ENCODE results near the gene ZMYND10. TPM values are rescaled to one million over a fixed set of nuclear protein-coding genes. Genes with fewer than 3 reads are reported as not detected.

ZMYND10 gene
- total RNA-seq, 1 experiment from 2014 or later: 0.29 TPM

DNA sequence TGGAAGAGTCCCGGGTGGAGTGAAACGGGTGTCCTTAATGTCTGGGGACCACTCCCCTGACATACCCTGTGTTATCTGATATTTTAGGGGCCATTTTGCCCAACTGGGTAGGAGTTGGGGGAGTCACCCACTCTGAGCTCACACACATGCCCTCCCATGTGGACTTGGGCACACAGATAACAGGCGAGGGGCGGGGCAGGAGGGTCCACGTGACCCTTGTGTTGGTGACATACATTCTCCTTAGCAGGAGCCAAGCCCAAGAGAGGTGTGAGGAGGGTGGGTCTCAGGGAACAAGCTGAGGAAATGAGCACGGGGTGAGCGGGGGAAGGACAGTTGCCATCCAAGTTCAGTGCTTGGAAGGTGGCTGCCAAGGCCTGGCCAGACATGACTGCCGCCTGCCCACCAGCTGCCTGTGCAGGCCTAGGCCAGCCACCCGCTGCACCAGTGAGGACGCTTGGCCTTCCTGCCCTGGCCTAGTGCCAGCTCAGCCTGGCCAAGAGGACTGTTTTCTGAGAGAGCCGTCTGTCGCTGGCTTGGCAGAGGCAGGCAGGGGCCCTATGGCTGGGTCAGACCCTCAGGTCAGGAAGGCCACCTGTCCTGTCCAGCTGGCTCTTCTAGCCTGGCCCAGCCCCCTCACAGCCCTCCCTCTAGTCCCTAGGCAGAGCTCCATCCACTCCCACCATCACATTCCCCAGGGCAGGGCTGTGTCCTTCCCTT, 45.1 kb upstream of the ZMYND10 start:
- intact Hi-C loops (cut with micrococcal nuclease; ENCODE audit: unreplicated experiment): no loop called here
- no peaks in the 10 kb centered on the region for H3K27me3 ChIP-seq (replicated peaks; ENCODE audit: control insufficient read depth, insufficient read depth, low read length)
- H3K4me3 ChIP-seq (ENCODE audit: low read depth, low read length): no peak overlapping the region
- no peak for DNase-seq
- no peak overlapping the region for H3K27ac Mint-ChIP-seq (ENCODE audit: unreplicated experiment)
- H3K9me3 Mint-ChIP-seq (ENCODE audit: unreplicated experiment): no peaks in the 10 kb centered on the region
- TF ChIP-seq, protein P1, sequence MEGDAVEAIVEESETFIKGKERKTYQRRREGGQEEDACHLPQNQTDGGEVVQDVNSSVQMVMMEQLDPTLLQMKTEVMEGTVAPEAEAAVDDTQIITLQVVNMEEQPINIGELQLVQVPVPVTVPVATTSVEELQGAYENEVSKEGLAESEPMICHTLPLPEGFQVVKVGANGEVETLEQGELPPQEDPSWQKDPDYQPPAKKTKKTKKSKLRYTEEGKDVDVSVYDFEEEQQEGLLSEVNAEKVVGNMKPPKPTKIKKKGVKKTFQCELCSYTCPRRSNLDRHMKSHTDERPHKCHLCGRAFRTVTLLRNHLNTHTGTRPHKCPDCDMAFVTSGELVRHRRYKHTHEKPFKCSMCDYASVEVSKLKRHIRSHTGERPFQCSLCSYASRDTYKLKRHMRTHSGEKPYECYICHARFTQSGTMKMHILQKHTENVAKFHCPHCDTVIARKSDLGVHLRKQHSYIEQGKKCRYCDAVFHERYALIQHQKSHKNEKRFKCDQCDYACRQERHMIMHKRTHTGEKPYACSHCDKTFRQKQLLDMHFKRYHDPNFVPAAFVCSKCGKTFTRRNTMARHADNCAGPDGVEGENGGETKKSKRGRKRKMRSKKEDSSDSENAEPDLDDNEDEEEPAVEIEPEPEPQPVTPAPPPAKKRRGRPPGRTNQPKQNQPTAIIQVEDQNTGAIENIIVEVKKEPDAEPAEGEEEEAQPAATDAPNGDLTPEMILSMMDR (IDR thresholded peaks at IDR 0.05; ENCODE audit: insufficient read depth in 1 of 2, low read depth in 1 of 2, low read length in 1 of 2, severe bottlenecking in 1 of 2, unreplicated experiment in 1 of 2): no peak
- no peaks in the 10 kb centered on the region for H3K36me3 ChIP-seq (ENCODE audit: control insufficient read depth, insufficient read depth, low read length)
- no peaks in the 10 kb centered on the region for H3K4me1 ChIP-seq
- H3K36me3 Mint-ChIP-seq (ENCODE audit: insufficient read depth, unreplicated experiment): no peaks in the 10 kb centered on the region
- CTCF ChIA-PET: interaction anchor here (0.6 kb wide), 2 partner anchors 16 to 52 kb away, joined by 3 to 4 read pairs; no protein-coding TSS in a partner anchor
- no peak overlapping the region for H3K4me3 Mint-ChIP-seq (ENCODE audit: unreplicated experiment)
- BruUV-seq (replicated peaks): no TSS peak
- no peaks in the 10 kb centered on the region for H3K27me3 Mint-ChIP-seq (ENCODE audit: insufficient read depth, unreplicated experiment)
- H3K4me1 Mint-ChIP-seq (ENCODE audit: low read depth, unreplicated experiment): no peaks in the 10 kb centered on the region
- POLR2A ChIA-PET: no interaction called here
- no peaks in the 10 kb centered on the region for H3K9me3 ChIP-seq

DNA sequence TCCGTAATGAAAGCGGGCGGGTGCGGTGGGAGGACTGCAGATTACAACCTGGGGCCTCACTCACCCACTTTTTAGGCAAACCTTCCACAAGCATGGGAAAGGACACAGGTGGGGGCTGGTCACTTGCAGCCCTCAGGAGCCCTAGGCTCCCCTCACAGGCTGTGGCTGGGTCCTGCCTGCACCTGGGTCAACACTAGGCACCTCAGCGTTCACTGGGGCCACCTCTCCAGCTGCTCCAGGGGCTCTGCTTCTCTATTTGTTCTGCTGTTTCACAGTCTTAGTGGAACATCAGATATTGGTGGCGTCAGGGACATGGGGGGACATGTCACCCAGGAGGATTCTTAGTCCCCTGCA, 43.9 kb upstream of the ZMYND10 start:
- H3K4me3 Mint-ChIP-seq (ENCODE audit: unreplicated experiment): no peak overlapping the region
- H3K4me1 Mint-ChIP-seq (ENCODE audit: low read depth, unreplicated experiment): no peaks in the 10 kb centered on the region
- H3K27me3 ChIP-seq (replicated peaks; ENCODE audit: control insufficient read depth, insufficient read depth, low read length): no peaks in the 10 kb centered on the region
- ChIA-PET POLR2A (interaction anchor here (0.6 kb wide), 1 partner anchor 1606 kb away, joined by 5 read pairs; the partner anchor contains the start of gene RPL29), CTCF (interaction anchor here (0.6 kb wide), 1 partner anchor 115 kb away, joined by 8 read pairs; no protein-coding TSS in a partner anchor)
- no peaks in the 10 kb centered on the region for H3K36me3 ChIP-seq (ENCODE audit: control insufficient read depth, insufficient read depth, low read length)
- DNase-seq: no peak
- H3K27me3 Mint-ChIP-seq (ENCODE audit: insufficient read depth, unreplicated experiment): no peaks in the 10 kb centered on the region
- BruUV-seq (replicated peaks): no TSS peak
- no peaks in the 10 kb centered on the region for H3K36me3 Mint-ChIP-seq (ENCODE audit: insufficient read depth, unreplicated experiment)
- TF ChIP-seq, protein P1 (IDR thresholded peaks at IDR 0.05; ENCODE audit: insufficient read depth in 1 of 2, low read depth in 1 of 2, low read length in 1 of 2, severe bottlenecking in 1 of 2, unreplicated experiment in 1 of 2): no peak
- intact Hi-C loops (cut with micrococcal nuclease; ENCODE audit: unreplicated experiment): no loop called here
- no peak overlapping the region for H3K4me3 ChIP-seq (ENCODE audit: low read depth, low read length)
- H3K9me3 Mint-ChIP-seq (ENCODE audit: unreplicated experiment): no peaks in the 10 kb centered on the region
- H3K4me1 ChIP-seq: no peaks in the 10 kb centered on the region
- no peak overlapping the region for H3K27ac Mint-ChIP-seq (ENCODE audit: unreplicated experiment)
- no peaks in the 10 kb centered on the region for H3K9me3 ChIP-seq

DNA sequence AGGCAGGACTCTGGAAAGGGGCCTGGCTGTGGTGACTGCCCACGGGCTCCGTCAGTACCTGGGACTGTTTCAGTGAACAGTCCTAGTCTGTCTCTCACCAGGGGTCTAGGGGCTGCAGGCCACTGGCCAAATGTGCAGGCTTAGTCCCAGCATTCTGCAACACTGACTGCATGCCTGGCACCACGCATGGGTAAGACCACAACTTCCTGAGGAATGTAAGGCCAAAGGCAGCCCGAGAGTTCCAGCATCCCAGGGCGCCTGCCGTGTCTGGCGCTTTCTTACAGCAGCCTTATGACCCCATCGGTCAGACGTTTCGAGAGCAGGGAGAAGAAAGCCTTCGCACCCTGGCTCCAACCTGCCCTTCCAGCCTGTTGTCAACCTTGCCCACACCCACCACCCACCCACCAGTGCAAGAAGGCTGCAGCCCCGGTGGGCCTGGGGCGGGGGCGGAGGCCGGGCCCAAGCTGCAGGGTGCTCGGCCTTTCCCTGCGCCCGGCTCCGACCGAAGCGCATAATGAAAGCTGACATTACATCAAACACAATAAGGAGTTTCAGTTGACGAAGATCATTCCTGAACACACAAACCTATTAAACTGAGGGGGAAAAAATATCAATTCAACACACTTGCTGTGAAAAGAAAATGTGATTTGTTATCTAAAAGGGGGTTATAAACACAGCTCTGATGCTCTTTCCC, 43.3 kb upstream of the ZMYND10 start:
- H3K9me3 ChIP-seq: no peaks in the 10 kb centered on the region
- no peak overlapping the region for H3K4me3 ChIP-seq (ENCODE audit: low read depth, low read length)
- Mint-ChIP-seq H3K9me3 (ENCODE audit: unreplicated experiment) (no peaks in the 10 kb centered on the region), H3K27ac (ENCODE audit: unreplicated experiment) (no peak overlapping the region), H3K36me3 (ENCODE audit: insufficient read depth, unreplicated experiment) (no peaks in the 10 kb centered on the region), H3K4me1 (ENCODE audit: low read depth, unreplicated experiment) (no peaks in the 10 kb centered on the region), H3K4me3 (ENCODE audit: unreplicated experiment) (no peak overlapping the region), H3K27me3 (ENCODE audit: insufficient read depth, unreplicated experiment) (peaks cover 2% of the 10 kb centered on the region)
- CTCF ChIA-PET: interaction anchor here (0.6 kb wide), 1 partner anchor 115 kb away, joined by 8 read pairs; no protein-coding TSS in a partner anchor
- no peaks in the 10 kb centered on the region for H3K4me1 ChIP-seq
- H3K27me3 ChIP-seq (replicated peaks; ENCODE audit: control insufficient read depth, insufficient read depth, low read length): no peaks in the 10 kb centered on the region
- POLR2A ChIA-PET: interaction anchor here (0.6 kb wide), 1 partner anchor 1607 kb away, joined by 5 read pairs; the partner anchor contains the start of gene RPL29
- intact Hi-C loops (cut with micrococcal nuclease; ENCODE audit: unreplicated experiment): no loop called here
- DNase-seq: no peak
- TF ChIP-seq, protein P1 (IDR thresholded peaks at IDR 0.05; ENCODE audit: insufficient read depth in 1 of 2, low read depth in 1 of 2, low read length in 1 of 2, severe bottlenecking in 1 of 2, unreplicated experiment in 1 of 2): no peak
- no TSS peak for BruUV-seq (replicated peaks)
- H3K36me3 ChIP-seq (ENCODE audit: control insufficient read depth, insufficient read depth, low read length): no peaks in the 10 kb centered on the region
